ENCODE results near the gene HAND1.

Gene HAND1

GRCh38 chr5:154449786-154450185, 28.2 kb downstream of the HAND1 start:
- DNase-seq, result no peak

DNA sequence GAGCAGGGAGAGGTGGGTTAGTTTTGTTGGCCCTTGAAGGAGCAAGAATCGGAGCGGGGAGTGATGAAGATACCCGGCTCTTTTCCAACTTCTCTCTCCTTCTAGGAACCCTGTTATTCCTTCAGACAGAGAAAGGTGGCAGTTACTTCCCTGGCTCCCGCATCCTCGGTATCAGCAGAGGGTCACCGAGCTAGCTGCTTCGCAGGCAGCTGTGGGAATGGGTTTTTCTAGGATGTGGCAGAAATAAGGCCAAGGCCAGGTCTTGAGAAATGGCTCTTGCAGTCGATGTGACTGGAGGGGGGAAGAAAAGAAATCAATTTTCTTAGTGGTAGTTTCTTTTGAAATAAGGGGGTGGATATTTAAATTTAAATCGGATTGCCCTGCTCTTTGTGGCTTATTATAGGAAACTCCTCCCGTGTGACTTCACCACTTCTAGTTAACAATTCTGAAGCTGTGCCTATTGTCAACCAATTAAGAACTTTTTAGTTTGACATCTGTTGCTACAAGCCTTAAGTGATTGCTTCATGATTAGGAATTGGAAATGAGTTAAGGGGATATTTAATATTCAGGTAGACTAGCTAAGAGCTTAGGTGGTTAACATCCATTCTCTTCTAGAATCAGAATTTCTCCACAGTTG, 30.8 kb downstream of the HAND1 start:
- no peak for DNase-seq

GRCh38 chr5:154446195-154447088, 31.6 kb downstream of the HAND1 start:
- no peak for DNase-seq

DNA sequence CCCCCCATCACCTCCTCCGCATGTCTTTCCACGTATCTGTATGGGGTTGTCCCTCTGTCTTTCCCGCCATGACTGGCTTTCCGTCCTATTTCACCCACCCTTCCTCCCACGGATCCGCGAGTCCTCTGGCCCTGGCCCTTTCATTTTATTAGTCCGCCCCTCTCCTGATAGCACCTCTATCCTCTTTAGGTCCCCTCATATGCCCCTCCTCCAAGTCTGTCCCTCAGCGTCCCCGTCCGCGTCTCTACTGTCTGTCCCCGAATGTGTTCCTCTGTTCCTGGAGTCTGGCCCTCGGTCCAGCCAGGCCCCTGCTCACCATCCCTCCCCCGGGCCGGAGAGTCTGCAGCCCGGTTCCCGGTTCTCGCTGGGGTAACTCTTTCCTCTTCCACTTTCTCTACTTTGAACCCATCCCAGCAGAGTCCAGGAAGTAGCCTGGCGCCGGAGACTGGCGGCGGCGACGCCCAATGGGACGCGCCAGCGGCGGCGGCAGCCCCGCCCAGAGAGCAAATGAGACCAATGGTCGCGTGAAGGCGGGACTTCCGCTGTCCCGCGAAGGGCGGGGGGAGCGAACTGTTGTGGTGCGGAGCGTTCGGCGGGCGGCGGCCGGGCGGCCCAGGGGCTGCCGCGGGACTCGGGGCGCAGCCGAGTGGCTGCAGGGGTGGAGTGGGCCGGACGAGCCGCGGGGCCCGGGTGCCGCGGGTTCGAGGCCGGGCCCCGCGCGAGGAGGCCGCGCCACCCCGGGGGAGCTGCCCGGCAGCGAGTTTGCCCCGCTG, 32.4 kb downstream of the HAND1 start, which contains the start of gene SAP30L:
Gene SAP30L, plus strand, starts transcription at position 576 of the 773 bp plus-strand sequence. CDS start 608 bp downstream, outside the sequence.
- DNase-seq, result peak; percentile 83

- no peak for DNase-seq
Observed at GRCh38 chr5:154444556-154445421, 33.2 kb downstream of the HAND1 start.

- DNase-seq, result no peak
Observed at GRCh38 chr5:154442801-154443200, 35.2 kb downstream of the HAND1 start.

- DNase-seq, result no peak
Observed at GRCh38 chr5:154440540-154440939, 37.5 kb downstream of the HAND1 start.

- DNase-seq, result no peak
Observed at GRCh38 chr5:154437281-154437965, 40.6 kb downstream of the HAND1 start.

DNA sequence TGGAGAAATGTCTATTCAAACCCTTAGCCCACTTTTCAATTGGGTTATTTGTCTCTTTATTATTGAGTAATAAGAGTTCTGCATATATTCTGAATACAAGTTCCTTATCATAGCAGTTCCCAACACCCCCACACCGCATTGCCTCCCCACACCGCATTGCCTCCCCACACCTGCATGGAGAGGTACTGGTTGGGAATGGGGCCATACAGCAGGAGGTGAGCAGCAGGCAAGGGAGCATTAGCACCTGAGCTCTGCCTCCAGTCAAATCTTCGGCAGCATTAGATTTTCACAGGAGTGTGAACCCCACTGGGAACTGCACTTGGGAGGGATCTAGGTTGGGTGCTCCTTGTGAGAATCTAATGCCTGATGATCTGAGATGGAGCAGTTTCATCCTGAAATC, 42.8 kb downstream of the HAND1 start:
- no peak for DNase-seq

DNA sequence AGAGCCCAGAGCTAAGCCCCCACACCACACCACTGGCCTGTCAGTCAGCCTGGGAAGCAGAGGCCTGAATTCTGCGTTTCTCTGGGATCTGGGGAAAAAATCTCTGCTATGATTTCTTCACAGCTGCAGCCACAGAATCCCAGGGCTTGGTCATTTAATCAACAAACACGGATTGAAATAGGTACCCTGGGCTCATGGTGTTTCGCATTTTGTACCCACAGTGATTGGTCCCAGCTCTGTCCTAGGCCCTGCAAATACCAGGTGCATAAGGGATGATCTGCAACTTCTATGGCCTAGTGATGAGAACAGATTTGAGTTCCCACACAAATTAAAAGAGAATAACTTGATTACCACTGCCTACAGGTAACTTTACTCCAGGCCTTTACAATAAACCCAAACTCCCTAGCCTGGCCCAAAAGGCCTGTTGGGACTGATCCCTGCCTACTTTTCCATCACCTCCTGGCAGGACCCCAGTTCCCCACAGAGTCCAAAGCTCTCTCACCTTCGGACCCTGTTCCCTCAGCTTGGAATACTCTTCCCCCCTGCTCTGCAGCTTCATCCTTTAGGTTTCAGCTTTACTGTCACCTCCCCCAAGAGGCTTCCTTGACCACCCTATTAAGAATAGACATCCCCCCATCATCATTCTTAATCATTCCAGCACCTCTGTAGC, 46.9 kb downstream of the HAND1 start:
- no peak for DNase-seq

- no peak for DNase-seq
Observed at GRCh38 chr5:154430466-154430865, 47.6 kb downstream of the HAND1 start.

DNA sequence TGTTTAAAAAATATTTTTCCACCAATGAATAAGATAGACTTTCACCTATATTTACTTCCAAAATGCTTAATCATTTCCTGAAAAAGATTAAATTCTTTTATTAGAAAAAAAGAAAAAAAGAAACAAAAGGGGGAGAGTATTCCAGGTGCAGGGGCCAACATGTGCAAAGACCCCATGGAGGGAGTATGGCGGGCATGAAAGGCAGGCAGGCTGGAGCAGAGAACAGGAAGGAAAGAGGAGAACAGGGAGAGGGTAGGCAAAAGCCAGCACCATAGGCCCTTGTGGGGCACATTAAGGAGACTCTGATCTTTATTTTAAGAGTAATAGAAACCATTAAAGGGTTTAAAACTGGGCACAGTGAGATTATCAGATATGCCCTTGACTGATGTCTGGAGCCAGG, 48.7 kb downstream of the HAND1 start:
- DNase-seq, result no peak

DNA sequence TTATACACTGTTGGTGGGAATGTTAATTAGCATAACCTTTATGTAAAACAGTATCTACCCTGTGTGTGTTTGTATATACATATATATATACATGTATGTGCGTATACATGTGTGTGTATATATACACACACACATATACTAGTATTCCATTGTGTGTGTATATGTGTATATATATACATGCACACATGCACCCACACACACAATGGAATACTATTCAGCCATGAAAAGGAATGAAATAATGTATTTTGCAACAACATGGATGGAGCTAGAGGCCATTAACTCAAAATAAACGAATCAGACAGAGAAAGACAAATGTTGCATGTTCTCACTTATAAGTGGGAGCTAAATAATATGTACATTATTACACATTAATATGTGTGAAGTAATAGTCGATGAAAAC, 49.8 kb downstream of the HAND1 start:
- no peak for DNase-seq

Measured in NCI-H2029 (cell line).